Right atrium auricular region (tissue), 2 donors: ENCODE data around the gene KRT36. TPM values are rescaled to one million over a fixed set of nuclear protein-coding genes. Genes with fewer than 3 reads are reported as not detected.

Experiments used
- DNase-seq: peaks from one replicate; pipeline ENCODE4 v3.0.0-alpha.2; 2019; ENCODE audit warnings: low spot score
- H3K27ac ChIP-seq, 2 donors: fragments of 200-600 bp; sonication (generic); 1 replicate in 1 of 2; 2 replicates in 1 of 2; pipeline ENCODE4 v1.5.1; 2016 to 2019
- H3K27me3 ChIP-seq, 2 donors: fragments of 200-600 bp; sonication (generic); one replicate each; pipeline versions ENCODE4 v1.5.1 to v1.6.0; 2017 to 2019
- H3K36me3 ChIP-seq: fragments of 200-600 bp; sonication (generic); one replicate; pipeline ENCODE4 v1.5.1; 2016
- H3K4me1 ChIP-seq, 2 donors: fragments of 200-600 bp; sonication (generic); one replicate each; pipeline versions ENCODE4 v1.5.1 to v1.6.0; 2017 to 2019
- H3K4me3 ChIP-seq, 2 donors: fragments of 200-600 bp; sonication (generic); 1 replicate in 1 of 2; 2 replicates in 1 of 2; pipeline ENCODE4 v1.5.1; 2017 to 2019; ENCODE audit warnings: mild to moderate bottlenecking in 1 of 2, moderate library complexity in 1 of 2
- H3K9me3 ChIP-seq, 2 donors: fragments of 200-600 bp; sonication (generic); one replicate each; pipeline ENCODE4 v1.5.1; 2019
- CTCF ChIP-seq, 2 donors: fragments of 200-600 bp; sonication (generic); IDR thresholded peaks; one replicate each; pipeline ENCODE4 v1.5.1; 2019; ENCODE audit warnings: antibody characterized with exemption in 2 of 2
- total RNA-seq, 2 donors: library from RNA; depleted of rRNA; stranded (reverse); fragments of >200 nt; gene quantifications; one replicate each; pipeline ENCODE4 v1.1.0, GENCODE V29; 2016

KRT36 gene
- total RNA-seq, 2 donors from 2014 or later = not detected

- no peak overlapping the region for H3K27ac ChIP-seq
- no peak for DNase-seq
- H3K4me1 ChIP-seq = no peaks in the 10 kb centered on the region
- H3K36me3 ChIP-seq = no peaks in the 10 kb centered on the region
- H3K4me3 ChIP-seq = no peak overlapping the region
- H3K27me3 ChIP-seq = no peaks in the 10 kb centered on the region
- no peaks in the 10 kb centered on the region for H3K9me3 ChIP-seq
- no peak for TF ChIP-seq CTCF (IDR thresholded peaks at IDR 0.05)
Observed at GRCh38 chr17:41516147-41516829, 26.6 kb upstream of the KRT36 start.

GRCh38 chr17:41513168-41513547 is 23.4 kb upstream of the KRT36 start:
- no peaks in the 10 kb centered on the region for H3K9me3 ChIP-seq
- H3K4me3 ChIP-seq = no peak overlapping the region
- H3K4me1 ChIP-seq = no peaks in the 10 kb centered on the region
- H3K27me3 ChIP-seq = no peaks in the 10 kb centered on the region
- TF ChIP-seq CTCF (IDR thresholded peaks at IDR 0.05) = no peak
- no peak for DNase-seq
- H3K36me3 ChIP-seq = no peaks in the 10 kb centered on the region
- H3K27ac ChIP-seq = no peak overlapping the region

DNA sequence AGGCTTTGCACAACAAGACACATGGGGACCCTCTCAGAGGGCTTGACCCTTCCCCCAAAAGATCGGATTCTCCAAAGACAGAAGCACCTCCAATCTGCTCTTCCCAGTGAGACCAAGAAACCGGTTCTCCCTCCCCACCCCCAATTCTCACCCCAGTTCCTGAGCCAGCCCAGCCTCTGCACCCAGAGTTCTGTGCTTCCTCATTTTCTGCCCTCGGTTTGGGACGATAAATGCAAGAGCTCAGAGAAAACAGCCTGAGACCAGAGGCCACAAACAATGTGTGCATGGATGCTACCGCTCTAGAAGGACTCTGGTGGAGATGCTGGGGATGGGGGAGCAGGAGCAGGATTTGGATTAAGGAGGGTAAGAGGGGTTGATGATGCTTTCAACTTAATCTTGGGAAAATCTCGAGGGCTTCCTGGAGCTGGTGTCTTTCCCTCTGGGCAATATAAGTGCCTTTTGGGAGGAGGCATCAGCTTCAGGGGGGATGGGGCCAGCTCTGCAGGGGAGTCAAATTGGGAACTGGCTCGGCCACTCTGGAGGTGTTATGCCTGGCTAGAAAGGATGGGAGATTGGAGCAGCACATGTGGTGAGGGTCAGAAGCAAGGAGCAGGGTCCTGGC is 22.9 kb upstream of the KRT36 start:
- Histone ChIP-seq H3K27me3 (no peaks in the 10 kb centered on the region), H3K27ac (no peak overlapping the region), H3K4me3 (no peak overlapping the region), H3K4me1 (no peaks in the 10 kb centered on the region), H3K9me3 (no peaks in the 10 kb centered on the region), H3K36me3 (no peaks in the 10 kb centered on the region)
- DNase-seq = no peak
- TF ChIP-seq CTCF (IDR thresholded peaks at IDR 0.05) = no peak

DNA sequence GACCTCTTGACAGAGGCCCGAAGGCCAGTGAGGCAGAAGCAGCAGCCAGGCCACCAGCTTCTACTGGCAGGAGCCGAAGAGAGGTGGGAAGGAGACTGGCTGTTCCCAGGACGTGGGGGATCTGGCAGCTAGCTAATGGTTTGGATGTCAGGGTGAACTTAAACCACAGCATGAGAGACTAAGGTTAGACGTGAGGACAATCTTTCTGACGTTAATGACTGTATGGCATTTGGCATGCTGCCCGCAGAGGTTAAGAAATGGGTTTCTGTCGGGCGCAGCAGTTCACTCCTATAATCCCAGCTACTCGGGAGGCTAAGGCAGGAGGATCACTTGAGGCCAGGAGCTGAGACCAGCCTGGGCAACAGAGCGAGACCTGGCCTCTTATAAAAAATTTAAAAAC is 22.0 kb upstream of the KRT36 start:
- Histone ChIP-seq H3K9me3 (no peaks in the 10 kb centered on the region), H3K27me3 (no peaks in the 10 kb centered on the region), H3K27ac (no peak overlapping the region), H3K4me3 (no peak overlapping the region), H3K36me3 (no peaks in the 10 kb centered on the region), H3K4me1 (no peaks in the 10 kb centered on the region)
- TF ChIP-seq CTCF (IDR thresholded peaks at IDR 0.05) = no peak
- DNase-seq = no peak

DNA sequence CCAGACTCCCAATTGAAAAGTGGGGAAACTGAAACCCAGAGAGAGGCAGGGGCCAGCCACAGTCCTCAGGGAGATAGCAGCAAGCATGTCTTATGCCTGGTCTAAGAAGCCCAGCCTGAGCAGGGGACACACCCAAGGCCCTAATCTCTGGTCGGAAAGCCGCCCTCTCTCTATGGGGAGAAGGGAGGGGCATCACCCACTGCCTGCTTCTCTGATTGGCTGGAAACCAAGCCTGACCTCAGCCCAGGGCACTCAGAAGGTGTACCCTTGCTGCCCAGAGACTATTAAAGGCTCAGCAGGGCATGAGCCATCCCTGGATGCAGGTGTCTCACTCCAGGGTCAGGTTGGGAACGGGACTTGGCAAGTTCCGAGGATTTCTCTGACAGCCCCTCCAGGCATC is 21.4 kb upstream of the KRT36 start:
- H3K9me3 ChIP-seq = no peaks in the 10 kb centered on the region
- H3K4me3 ChIP-seq = no peak overlapping the region
- no peak for DNase-seq
- no peak for TF ChIP-seq CTCF (IDR thresholded peaks at IDR 0.05)
- H3K27me3 ChIP-seq = no peaks in the 10 kb centered on the region
- H3K27ac ChIP-seq = no peak overlapping the region
- no peaks in the 10 kb centered on the region for H3K36me3 ChIP-seq
- H3K4me1 ChIP-seq = no peaks in the 10 kb centered on the region
